HG03196 (cell line): ENCODE data around the gene MRPS33.
"Not testable (repeated sequence)": the region's sequence is repeated elsewhere in the genome, so short reads cannot be mapped to it uniquely, and the experiment has no call there.

Experiments
- ATAC-seq: cut with Tn5 transposase; IDR thresholded peaks from one replicate; pipeline ENCODE4 v1.9.1; 2021; ENCODE audit not compliant: unreplicated experiment

The MRPS33 gene

DNA sequence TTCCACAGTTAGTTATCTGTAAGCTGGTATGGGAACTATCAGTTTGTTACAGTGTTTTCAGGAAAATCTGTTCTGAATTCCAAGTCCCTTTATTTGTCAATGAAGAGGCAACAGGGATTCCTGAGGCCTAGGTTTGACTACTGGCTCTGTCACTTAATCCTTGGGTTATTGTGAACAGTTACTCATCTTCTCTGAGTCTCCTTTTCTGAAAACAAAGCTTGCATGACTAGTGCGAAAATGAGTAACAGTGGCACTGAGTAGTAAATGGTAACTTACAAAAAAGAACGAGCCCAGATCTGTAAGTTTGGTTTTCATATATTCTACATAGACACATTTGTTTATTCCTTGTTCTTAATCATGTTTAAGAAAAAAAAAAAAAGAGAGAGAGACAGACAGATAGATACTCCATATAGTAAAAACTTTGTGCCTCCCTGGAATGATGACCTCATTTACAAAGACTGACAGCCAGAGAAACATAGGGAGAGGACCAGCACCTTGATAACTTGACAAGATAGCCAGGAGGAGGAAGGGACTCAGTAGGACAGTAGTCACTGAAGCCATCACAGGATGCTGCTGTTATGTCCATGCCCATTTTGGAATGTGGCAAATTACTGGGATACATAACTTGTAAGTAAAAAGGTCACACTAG, 1.9 kb downstream of the MRPS33 start:
- ATAC-seq = no peak

DNA sequence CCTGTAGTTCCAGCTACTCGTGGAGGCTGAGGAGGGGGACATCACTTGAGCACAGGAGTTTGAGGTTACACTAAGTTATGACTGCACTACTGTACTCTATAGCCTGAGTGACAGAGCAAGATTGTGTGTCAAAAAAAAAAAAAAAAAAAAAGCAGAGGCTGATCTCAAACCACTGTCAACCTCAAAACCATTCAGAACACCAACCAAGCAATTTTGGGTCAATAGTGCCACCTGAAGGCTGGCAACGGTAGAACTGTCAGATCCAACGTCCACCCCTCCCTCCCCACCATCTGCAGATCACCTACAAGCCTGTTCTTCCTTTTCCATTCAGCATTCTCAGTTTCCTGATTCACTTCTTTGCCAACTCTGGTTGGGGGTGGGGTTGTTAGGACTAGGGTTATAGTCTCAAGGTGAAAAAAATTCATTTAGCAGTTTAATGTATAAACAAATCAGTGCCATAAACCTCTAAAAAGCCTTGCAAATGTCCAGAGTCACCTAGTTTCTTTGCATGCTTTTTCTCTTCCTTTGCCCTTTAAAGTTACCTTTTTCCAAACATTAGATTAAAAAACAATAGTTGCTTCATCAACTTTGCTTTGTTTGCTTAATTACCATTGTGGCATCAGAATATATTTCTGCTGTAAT, 2.6 kb downstream of the MRPS33 start:
- ATAC-seq = no peak

DNA sequence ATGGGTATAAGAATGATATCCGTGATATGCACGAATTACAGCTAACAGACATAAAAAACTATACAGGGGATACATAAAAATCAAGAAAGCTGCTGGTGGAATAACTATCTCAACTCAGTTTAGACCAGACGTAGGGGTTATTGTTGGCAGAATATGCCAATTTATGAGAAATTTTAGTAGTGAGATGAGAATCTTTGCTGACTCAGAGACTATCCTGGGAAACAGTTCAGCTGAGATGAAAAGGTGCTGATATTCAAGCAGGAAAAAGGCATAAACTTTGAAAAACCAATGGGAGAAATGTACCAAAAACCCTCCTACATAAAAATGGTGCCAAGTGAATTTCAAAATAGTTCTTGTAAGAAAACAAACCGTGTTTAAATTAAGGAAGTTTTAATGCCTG, 3.3 kb downstream of the MRPS33 start:
- no peak for ATAC-seq

DNA sequence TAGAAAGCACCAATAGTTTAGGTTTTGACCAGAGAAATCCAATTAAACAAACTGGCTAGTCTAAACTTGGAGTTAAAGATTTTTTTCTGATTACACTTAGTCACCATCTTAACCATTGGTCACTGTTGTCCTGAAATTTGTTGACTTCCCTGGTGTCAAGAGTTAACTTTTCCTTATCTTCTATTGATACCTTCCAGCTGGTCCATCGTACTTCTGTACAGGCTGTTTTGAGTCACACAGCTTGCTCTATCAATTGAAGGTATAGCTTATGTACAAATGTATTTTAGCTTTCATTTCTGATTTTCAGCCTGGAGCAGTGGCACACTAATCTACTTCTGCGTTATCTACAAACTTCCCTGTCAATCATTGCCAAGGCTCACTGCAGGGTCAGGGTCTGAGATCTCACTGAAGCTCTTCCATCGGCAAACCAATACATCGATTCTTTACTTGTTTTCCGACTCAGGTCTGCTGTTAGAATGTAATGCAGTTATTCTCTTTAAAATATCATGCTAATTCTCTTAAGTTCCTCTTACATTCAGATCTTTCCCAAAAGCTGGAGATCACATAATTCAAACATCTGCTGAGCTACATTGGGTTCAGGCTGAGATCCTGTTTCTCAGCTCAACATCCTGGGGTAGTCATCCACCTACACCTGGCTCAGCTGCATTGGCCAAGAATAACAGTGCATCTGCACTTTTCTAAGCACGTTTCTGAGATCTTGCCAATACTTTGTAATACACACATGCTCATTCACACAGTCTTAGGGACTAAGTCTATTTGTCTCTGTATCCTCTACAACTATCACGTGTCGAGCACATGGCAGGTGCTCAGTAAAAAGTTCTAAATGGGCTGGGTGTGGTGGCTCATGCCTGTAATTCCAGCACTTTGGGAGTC, 11.3 kb downstream of the MRPS33 start:
- no peak for ATAC-seq

DNA sequence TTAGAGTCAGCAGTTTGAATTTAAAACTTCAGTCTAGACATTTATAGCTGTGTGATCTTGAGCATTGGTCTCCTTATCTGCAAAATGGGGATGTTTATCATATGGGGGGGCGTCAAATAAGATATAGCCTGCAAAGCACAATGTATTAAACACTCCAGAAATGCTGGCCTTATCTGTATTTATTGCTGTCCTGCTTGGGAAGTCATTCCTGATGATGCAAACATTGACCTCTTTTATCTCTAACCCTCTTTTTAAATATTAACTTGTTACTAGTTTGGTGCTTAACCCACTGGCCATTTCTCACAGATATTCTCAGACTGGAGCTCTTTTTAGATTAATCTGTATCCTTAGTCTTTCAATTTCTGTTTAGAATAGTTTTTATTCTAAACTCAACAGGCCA, 13.2 kb downstream of the MRPS33 start:
- no peak for ATAC-seq

DNA sequence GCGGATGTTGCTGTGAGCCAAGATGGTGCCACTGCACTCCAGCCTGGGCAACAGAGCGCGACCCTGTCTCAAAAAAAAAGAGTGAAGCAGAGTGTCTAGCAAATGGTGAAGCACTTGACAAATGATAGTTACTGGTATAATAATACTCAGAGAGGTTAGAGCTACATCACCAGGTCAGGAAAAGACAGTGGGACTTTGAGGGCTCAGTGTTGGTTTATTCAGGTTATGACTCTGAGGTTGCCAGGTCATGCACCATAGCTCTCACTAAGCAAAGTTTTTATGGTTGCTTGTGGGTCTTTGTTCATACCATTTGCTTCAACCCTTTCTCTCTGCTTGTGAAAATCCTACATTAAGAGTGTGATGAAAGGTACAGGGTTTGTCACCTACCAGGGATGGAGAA, 13.6 kb downstream of the MRPS33 start:
- no peak for ATAC-seq

DNA sequence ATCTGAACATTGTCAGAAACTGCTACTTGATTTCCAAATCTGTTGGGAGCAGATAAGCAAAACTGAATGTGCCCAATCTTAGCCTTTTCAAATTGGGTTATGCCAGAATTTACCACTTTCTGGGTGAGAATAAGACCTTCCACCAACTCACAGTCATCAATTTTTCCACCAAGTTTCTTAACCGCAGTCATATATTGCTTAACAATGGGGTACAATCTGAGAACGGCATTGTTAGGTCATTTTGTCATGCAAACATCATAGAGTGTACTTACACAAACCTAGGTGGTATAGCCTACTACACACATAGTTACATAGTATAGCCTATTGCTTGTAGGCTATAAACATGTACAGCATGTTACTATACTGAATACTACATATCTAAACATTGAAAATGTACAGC, 16.0 kb downstream of the MRPS33 start:
- no peak for ATAC-seq

DNA sequence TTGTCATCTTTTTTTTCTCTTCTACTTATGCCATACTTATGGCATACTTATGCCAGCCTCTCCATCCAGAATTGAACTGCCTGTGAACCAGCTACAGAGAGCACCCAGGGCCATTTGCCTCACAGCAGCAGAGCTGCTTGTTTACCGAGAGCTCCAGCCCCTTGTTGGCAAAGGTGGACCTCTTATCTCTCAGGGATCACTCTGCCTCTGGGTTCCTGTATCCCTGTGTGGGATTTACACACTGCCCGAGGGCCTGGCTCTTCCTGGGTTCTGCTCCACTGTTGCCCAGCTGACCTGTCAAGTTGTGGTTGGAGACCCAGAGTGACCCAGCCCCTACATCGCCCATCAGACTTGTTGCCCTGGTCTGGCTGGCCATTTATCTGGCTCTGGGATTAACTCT, 22.3 kb downstream of the MRPS33 start:
- ATAC-seq = no peak

DNA sequence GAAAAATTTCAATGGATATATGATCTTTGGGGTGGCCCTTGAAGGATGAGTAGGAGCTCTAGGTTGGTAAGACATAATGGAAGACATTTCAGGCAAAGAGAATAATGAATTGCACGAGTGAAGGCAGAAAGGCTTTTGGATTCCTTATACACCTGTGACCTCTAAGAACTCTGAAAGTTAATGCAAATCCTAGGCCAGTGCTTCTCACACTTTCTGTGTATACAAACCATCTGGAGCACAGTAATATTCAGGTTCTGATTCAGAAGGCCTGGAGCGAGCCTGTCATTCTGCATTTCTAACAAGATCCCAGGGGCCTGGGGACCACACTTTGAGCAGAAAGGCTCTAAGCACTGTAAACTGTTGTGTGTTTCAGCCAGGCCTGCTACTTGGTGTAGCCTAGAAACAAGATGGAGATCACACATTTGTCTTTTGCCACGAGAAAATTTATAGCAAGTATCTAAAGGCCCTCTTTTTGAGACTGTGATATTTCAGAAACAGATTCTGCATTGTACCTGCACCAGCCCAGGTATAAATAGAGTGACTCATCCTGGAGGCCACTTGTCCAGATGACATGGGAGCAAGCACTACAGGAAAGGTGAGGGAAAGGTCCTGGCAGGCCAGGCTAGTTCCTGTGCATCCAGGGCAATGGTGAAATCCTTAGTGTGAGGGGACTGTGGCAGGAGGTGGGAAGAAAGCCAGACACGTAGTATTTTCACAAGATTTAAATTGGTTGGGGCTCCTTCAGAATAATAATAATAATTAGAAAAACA, 24.4 kb downstream of the MRPS33 start:
- ATAC-seq = no peak

DNA sequence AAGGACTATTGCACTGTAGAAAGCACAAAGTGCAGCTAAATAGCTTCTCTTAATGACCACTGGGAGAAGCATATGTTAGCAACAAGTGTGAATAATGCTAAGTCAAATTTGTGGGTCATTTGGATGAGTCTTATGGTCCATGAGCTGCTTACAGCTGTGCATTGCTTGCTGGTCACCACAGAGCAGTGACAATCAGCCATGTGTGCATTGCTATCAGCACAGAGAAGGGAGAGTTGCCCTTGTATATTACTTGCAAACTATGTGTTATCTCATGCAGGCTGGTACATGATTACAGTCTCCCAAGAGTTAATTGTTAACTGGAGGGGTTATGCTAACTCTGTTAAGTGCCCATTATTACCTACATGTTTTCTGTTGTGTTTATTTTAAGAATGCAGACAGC, 25.7 kb downstream of the MRPS33 start:
- no peak for ATAC-seq

DNA sequence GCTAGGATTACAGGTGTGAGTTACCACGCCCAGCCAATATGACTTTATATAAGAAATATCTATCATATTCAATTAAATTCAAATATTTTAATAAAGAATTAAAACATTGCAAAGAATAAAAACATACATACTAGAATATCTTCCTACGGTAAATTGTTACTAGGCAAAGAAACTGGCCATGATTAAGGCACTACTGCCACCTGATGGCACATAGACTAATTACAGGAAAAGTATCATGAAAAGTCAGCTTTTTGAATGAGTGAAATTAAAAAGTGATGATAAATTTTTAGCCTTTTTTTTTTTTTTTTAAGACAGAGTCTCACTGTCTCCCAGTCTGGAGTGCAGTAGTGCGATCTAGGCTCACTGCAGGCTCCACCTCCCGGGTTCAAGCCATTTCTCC, 30.9 kb downstream of the MRPS33 start:
- no peak for ATAC-seq

DNA sequence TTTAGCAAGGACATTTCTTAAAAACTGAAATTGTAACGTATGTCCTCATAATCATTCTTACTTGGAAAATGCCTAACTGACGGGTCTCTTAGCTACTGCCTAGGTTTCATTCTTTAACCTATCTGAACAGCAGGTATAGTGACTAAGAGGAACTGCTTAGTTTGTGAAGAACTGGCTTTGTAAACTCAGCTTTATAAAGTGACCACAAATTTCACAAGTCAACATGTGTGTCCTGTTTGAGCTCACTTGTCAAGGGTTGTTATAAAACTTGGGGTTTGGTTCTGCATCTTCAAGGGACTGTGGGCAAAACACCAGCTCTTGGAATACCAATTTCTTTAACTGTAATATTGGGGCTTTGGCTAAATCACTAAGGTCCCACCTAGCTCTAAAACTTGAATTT, 32.2 kb downstream of the MRPS33 start:
- no peak for ATAC-seq

DNA sequence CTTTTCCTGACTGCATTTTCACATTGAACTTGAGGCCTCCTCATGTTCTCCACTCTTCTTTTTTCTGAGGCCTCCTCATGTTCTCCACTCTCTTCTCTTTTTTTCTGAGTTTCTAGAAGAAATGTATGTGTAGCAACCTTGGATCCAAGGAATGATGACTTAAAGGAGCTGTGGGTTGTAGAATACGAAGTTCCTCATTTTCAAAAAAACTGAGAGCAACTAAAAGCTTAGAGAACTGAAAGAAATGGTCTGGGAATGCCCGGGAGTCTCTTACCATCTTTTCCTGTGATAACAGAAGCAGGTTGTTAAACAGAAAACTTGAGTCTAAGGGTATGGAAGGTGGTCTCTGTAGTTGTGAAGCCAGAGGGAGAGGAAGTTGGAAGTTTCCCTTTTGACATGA, 32.8 kb downstream of the MRPS33 start:
- no peak for ATAC-seq

DNA sequence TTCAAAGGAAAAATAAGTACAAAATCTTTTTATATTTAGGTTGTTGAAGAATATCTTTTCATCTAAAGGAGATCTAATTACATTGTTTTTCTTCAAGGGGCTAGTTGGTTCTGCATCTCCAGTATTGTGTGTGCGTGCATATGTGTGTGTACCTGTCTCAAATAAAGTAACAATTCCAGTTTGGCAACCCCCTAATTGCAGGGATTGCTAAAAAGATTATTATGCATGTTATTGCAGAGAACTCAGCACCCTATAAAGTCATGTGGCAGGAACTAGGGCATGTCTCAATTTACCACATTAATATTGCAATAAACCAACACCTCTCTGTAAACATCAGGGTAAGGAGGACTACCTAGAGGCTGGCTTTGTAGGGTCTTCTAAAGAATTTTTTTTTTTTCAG, 37.0 kb downstream of the MRPS33 start:
- no peak for ATAC-seq

DNA sequence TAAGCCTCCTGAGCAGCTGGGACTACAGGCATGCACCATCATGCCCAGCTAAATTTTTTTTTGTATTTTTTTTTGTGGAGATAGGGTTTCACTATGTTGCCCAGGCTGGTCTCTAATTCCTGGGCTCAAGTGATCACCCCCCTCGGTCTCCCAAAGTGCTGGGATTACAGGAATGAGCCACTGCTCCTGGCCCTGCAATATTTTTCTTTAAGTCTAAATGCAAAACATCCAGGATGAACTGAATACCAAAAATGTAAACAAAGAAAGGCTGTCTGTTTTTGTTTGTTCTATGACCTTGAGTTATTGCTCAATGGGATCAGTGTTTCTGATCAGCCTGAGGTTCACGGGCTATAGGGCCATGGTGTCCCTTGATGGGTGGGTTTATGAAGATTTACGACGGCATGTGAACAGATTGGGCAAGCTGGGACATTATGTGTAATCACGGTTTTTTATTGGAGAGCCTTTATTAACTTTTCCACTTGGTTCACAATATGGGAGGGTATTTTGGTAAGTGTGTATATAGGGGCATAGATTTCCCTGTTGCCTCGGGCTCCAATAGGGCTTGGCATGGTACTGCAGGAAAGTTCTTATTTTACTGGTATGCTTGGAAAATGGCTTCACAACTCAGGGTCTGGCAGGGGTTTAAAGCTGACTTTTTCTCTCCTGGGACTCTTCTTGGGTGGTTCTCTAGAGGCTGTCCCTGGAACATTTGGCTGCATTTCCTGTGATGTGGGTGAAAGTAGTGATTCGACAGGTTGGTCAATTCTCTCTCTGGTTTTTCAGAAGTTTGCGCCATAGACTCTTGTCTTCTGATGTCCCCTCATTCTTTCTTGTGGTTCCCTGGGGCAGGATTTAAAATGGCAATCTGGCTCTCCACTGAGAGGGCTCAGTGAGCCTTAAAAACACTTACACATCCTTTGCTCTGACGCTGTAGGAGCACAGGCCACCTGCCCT, 41.6 kb downstream of the MRPS33 start:
- no peak for ATAC-seq

DNA sequence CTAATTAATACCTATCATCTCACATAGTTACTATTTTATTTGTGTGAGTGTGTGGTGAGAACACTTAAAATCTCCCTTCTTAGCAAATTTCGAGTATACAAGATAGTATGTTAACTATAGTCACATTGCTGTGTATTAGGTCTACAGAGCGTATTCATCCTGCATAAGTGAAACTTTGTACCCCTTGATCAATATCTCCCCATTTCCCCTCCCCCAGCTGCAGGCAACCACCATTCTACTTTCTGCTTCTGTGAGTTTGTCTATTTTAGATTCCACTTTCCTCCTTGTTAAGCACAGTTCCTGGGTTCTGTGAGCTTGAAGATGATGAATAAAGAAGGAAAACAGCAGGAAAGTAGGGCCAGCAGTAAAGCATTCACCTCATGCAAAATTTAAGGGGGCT, 42.4 kb downstream of the MRPS33 start:
- no peak for ATAC-seq

DNA sequence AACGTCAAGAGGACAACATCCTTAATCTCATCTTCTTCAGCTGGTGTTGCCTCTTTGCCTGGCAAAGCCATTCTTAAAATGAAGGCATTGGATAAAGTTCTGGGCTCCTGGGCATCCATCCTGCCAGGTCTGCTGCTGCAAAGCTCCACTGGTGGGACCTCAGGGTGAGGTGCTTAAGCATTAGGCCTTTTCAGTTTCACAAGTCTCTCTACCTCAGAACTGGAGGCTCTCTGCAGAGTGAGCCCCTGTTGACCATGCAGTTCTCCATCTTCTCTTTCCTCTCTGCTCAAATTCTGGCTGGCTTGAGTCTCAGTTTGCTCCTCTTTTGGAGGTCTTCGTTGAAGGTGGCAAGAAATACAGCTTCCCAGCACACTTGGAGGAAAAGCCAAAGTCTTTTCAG, 47.3 kb downstream of the MRPS33 start:
- ATAC-seq = no peak

DNA sequence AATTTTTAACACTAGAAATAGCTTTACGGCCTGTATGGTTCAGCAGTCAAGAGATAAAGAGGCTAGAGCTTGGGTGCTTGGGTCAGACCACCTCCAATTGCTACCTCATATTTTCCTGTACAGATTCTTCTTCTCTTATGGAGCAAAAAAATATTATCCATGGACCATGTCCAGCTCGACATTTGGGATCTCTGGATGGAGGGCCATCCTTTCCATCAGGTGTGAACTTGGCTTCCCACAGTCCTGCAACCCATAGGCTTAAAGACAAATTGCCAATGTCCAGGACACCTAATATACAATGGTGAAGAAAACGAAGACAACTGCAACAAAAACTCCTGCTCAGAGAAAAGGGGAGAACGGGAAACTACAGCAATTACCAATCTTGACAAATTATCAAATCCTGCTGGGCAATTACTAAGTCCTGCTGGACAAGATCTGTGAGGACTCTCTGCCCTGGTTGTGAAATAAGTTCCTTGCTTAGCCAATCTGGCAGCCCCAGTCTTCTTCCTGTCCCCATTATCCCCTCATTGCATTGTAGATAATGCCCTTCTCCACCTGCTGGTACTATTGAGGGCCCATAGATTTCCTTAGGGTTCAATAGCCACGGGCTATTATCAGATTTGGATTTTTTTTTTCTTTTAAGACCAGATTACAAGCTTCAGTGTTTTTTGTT, 48.1 kb downstream of the MRPS33 start:
- no peak for ATAC-seq

DNA sequence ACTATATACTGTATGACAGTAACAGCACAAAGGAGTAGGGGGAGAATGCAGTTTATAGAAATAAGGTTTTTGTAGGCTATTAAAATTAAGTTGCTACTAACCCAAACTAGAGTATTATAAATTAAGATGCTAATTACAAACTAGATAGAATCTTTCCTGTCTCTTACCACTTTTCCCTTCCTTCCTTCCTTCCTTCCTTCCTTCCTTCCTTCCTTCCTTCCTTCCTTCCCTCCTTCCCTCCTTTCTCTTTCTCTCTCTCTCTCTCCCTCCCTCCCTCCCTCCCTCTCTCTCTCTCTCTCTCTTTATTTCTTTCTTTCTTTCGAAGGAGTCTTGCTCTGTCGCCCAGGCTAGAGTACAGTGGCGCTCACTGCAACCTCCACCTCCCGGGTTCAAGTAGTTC, 53.6 kb downstream of the MRPS33 start:
- ATAC-seq = no peak

DNA sequence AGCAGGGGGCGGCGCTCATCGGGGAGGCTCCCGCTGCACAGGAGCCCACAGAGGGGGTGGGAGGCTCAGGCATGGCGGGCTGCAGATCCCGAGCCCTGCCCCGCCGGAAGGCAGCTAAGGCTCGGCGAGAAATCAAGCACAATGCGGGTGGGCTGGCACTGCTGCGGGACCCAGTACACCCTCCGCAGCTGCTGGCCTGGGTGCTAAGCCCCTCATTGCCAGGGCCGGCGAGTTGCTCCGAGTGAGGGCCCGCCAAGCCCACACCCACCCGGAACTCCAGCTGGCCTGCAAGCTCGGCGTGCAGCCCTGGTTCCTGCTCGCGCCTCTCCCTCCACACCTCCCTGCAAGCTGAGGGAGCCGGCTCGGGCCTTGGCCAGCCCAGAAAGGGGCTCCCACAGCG, 57.8 kb downstream of the MRPS33 start:
- not testable (repeated sequence) for ATAC-seq
